Activated CD8-positive, alpha-beta memory T cell treated with anti-CD3 and anti-CD28 coated beads, Interleukin-2, amount 50 U/mL, for 24 hours (primary cell): ENCODE measurements around the gene COL28A1.

Experiments used
- DNase-seq: peaks from one replicate; pipeline ENCODE4 v3.0.0-alpha.2; 2020; ENCODE audit errors: extremely low read depth

COL28A1 gene

GRCh38 chr7:7331523-7331922 is 204.2 kb downstream of the COL28A1 start:
- no peak for DNase-seq

DNA sequence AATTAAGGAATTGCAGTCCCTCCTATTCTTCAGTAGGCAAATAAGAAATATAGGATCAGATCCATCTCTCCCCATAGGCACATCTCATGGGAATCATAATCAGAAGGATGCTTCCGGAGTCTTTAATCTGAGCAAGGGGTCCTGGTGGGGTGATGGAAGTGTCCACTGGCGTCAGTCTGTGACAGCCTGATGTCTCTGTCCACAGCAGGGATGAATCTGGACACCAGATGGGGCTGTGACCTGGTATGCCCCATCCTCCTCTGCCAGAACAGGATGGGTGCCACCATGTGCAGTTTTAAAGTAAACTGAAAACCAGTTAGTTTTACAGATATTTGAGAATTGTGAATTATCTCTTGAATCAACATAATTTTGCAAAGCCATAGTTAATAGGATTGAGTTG is 204.7 kb downstream of the COL28A1 start:
- no peak for DNase-seq

- no peak for DNase-seq
Observed at GRCh38 chr7:7329326-7329725, 206.3 kb downstream of the COL28A1 start.

DNA sequence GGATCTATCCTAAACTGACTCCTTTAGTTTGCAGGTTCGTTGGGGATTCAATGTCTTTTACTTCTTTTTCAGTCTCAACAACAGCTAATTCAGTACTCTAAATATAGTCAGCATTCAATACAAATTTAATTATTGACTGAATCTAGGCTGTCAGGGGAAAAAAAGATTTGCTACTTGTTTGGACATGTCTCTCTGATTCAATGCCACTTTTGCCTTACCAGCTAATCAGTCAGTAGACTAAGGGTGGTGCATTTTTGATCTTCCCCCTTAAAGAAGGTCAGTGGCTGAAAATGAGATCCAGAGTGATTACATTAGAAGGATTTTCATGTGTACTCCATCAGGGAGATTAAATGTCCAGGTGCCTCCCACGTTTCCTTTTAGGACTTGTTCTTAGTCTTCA is 208.2 kb downstream of the COL28A1 start:
- DNase-seq = no peak

DNA sequence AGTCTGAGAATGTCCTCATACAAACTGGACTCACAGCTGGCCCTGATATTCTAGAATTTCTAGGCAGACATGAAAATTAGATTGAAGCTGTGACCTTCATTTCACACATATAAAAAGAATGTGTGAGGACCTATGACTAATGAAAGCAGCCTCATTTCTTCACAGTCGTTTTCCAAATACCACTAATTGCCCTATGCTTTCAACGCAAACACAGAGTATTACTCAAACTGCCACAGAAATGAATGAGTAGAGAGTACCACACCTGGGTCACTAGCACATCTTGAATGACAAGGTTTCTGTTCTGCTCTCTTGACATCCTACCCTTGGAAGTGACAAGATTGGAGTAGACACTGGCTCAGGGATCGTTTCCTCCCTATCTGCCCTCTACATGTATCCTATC is 211.0 kb downstream of the COL28A1 start:
- DNase-seq = no peak

- DNase-seq = no peak
Observed at GRCh38 chr7:7323921-7324320, 211.8 kb downstream of the COL28A1 start.

GRCh38 chr7:7323352-7323751 is 212.3 kb downstream of the COL28A1 start:
- no peak for DNase-seq

DNA sequence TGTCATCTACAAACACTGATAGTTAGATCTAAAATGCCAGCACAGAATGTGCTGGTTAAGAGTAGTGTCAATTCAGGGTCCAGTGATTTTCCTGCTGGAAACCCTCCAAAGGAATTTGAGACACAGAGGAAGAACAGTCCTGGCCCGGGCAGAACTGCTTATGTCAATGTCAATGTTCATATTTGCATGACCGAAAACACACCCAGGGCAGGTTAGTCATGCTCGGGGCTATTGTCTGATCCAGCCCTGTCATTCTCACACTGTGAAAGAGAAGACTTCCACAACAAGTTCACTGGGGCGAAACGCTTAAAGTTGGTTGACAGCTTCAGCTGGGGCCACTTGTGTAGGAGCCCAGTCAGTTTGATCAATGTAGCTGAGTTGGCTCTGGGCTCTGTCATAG is 214.0 kb downstream of the COL28A1 start:
- DNase-seq = no peak

- DNase-seq = no peak
Observed at GRCh38 chr7:7318601-7319000, 217.1 kb downstream of the COL28A1 start.

DNA sequence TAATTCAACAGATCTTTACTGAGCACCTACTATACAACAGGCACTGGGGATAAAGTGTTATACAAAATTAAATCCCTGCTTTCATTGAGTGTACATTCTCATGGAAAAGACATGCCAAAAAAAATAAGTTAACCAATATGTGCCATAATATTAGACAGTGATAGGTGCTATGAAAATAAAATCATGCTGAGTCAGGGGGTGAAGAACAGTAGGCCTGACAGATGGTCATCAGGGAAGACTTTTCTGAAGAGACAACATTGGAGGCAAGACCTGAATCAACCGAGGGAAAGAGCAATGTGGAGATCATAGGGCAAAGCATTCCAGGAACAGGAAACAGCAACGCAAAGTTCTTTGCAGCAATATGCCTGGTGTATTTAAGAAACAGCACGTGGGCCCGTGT is 217.8 kb downstream of the COL28A1 start:
- DNase-seq = no peak

DNA sequence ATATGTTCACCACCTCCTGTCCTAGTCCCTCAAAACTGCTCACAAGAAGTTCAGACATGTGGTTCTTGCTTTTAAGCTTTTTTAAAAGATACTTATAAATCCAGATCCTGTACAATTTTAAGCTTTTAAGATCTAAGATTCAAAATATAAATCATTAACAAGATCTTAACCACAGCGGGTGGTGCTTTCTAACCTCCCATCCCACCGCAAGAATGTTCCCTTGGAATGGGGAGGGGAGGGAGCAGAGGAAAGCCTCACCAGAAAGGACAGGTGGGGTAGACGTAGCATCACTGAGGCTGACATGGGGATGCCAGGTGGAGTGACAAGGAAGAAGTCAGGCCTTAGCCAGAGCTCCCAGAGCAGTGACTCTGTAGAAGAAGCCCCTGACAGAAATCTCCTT is 219.8 kb downstream of the COL28A1 start:
- no peak for DNase-seq

DNA sequence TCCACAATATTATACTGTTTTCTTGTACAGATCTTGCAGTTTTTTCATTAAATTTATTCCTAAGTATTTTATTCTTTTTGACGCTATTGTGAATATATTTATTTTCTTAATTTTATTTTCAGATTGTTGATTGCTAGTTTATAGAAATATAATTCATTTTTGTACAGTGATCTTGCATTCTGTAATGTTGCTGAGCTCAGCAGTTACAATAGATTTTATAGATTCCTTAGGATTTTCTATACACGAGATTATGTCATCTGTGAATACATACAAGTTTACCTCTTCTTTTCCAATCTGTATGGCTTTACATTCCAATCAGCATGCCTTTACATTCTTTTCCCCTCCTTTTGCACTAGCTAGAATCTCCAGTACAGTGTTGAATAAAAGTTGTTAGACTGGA is 223.3 kb downstream of the COL28A1 start:
- DNase-seq = no peak

DNA sequence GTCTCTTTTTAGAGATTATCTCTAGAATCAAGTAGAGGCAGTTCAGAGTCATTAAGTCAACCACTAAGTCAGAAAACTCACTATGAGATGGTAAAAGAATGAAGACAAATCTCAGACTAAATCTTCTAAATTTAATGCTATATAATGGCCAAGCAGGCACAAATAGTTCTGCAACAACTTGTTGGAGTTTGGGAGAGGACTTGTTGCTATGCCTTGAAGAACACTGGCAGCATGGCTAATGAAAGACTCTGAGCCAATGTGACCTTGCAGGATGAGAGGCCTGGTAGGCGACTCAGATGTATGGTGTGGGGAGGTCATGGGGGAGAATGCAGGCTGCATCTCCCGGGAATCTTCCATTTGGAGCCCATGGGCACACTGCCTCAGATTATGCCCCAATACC is 224.7 kb downstream of the COL28A1 start:
- DNase-seq = no peak

DNA sequence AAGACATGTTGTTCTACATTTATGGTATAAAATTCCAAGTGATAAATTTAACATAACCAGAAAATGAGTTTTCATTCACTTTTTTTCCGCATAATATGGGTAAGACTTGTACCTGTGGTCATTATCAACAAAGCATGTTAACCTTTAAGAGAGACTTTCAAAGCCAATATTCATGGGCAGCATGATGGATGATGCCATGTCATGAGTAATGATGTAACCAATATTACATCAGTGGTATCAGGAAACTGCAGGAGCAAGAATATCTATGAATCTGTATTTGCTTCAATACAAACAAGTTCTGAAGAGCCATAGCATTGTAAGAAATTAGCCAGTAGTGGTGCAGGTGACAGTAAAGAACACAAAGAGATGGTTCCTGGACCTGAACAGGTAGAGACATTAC is 226.5 kb downstream of the COL28A1 start:
- no peak for DNase-seq
